HepG2 (cell line): Measurements from ENCODE around the gene TNS1.

Experiments used
- ARID2 ChIP-seq: sonication (generic); formaldehyde crosslinking; IDR thresholded peaks from 2 replicates; pipeline ENCODE4 v1.8.1; 2022; ENCODE audit warnings: mild to moderate bottlenecking, missing genetic modification reagents, borderline replicate concordance
- CENPX ChIP-seq: sonication (generic); formaldehyde crosslinking; IDR thresholded peaks from 2 replicates; pipeline ENCODE4 v1.9.0; 2021; ENCODE audit warnings: mild to moderate bottlenecking, missing genetic modification reagents, moderate library complexity
- EP300 ChIP-seq, 3 experiments: sonication (generic) in 1 of 3; formaldehyde crosslinking in 1 of 3; IDR thresholded peaks; 2 replicates each; pipeline versions ENCODE4 v1.5.1 to v1.6.1; 2011 to 2020; ENCODE audit warnings: low read depth in 2 of 3, low read length in 2 of 3, borderline replicate concordance in 1 of 3, improper control_type of control experiment in 1 of 3, mild to moderate bottlenecking in 1 of 3, missing genetic modification reagents in 1 of 3, moderate library complexity in 1 of 3
- ESRRA ChIP-seq: sonication (generic); formaldehyde crosslinking; IDR thresholded peaks from 2 replicates; pipeline ENCODE4 v1.5.1; 2020; ENCODE audit warnings: mild to moderate bottlenecking, low read depth, missing genetic modification reagents
- EZH2 ChIP-seq: conservative IDR thresholded peaks from 2 replicates; pipeline ENCODE4 v1.6.1; 2012; ENCODE audit warnings: mild to moderate bottlenecking, low read depth, low read length, moderate library complexity
- FOXK1 ChIP-seq: sonication (generic); formaldehyde crosslinking; IDR thresholded peaks from 2 replicates; pipeline ENCODE4 v1.4.0; 2020; ENCODE audit warnings: low read depth, missing genetic modification reagents, borderline replicate concordance
- TBL1XR1 ChIP-seq: fragments of 150-350 bp; IDR thresholded peaks from 2 replicates; pipeline ENCODE4 v1.6.1; 2014; ENCODE audit warnings: borderline replicate concordance, low read length; ENCODE audit not compliant: partially characterized antibody
- TBP ChIP-seq: sonication (generic); formaldehyde crosslinking; IDR thresholded peaks from 2 replicates; pipeline ENCODE4 v1.5.0; 2020; ENCODE audit warnings: missing genetic modification reagents
- YEATS2 ChIP-seq: sonication (generic); formaldehyde crosslinking; IDR thresholded peaks from 2 replicates; pipeline ENCODE4 v1.4.0; 2020; ENCODE audit warnings: missing genetic modification reagents, borderline replicate concordance
- YY1 ChIP-seq: IDR thresholded peaks from 2 replicates; pipeline ENCODE4 v1.6.1; 2011; ENCODE audit warnings: low read length, low read depth, moderate library complexity, mild to moderate bottlenecking; ENCODE audit not compliant: insufficient read depth, insufficient replicate concordance
- TF ChIP-seq, protein P1 (sequence below): sonication (generic); formaldehyde crosslinking; IDR thresholded peaks from 2 replicates; pipeline ENCODE4 v1.4.0; 2020; ENCODE audit warnings: mild to moderate bottlenecking, missing genetic modification reagents, borderline replicate concordance
- TF ChIP-seq, protein P2 (sequence below), 2 experiments: IDR thresholded peaks; 2 replicates each; pipeline ENCODE4 v1.6.1; 2011 to 2012; ENCODE audit warnings: low read length in 2 of 2, borderline replicate concordance in 1 of 2, low read depth in 1 of 2, mild to moderate bottlenecking in 1 of 2, moderate library complexity in 1 of 2
- TF ChIP-seq, protein P3 (sequence below): sonication (generic); formaldehyde crosslinking; IDR thresholded peaks from 2 replicates; pipeline ENCODE4 v1.4.0; 2020; ENCODE audit warnings: missing genetic modification reagents

DNA sequence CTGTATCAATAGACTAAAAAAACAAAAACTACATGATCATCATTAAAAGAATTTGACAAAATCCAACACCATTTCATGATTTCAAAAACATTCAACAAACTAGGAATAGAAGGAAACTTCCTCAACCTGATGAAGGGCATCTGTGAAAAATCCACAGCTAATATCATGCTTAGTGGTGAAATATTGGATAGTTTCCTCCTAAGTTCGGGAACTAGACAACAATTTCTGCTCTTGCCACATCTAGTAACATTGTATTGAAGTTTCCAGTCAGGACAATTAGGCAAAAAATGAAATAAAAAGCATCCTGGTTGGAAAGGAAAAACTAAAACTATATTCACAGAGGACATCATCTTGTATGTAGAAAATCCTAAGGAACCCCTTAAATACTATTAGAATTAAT is 34.8 kb downstream of the TNS1 start:
- TF ChIP-seq EP300 (IDR thresholded peaks at IDR 0.05; ENCODE audit: low read depth in 2 of 2, low read length in 2 of 2) (no peak), EP300 (CRISPR knock-in tag; IDR thresholded peaks at IDR 0.05; ENCODE audit: borderline replicate concordance) (no peak), YY1 (no peak), TBL1XR1 (no peak), TBP (CRISPR knock-in tag) (no peak), ARID2 (CRISPR knock-in tag) (no peak), YEATS2 (no peak), FOXK1 (CRISPR knock-in tag) (no peak), ESRRA (CRISPR knock-in tag) (no peak), EZH2 (no peak), CENPX (no peak)
- TF ChIP-seq, protein P1, sequence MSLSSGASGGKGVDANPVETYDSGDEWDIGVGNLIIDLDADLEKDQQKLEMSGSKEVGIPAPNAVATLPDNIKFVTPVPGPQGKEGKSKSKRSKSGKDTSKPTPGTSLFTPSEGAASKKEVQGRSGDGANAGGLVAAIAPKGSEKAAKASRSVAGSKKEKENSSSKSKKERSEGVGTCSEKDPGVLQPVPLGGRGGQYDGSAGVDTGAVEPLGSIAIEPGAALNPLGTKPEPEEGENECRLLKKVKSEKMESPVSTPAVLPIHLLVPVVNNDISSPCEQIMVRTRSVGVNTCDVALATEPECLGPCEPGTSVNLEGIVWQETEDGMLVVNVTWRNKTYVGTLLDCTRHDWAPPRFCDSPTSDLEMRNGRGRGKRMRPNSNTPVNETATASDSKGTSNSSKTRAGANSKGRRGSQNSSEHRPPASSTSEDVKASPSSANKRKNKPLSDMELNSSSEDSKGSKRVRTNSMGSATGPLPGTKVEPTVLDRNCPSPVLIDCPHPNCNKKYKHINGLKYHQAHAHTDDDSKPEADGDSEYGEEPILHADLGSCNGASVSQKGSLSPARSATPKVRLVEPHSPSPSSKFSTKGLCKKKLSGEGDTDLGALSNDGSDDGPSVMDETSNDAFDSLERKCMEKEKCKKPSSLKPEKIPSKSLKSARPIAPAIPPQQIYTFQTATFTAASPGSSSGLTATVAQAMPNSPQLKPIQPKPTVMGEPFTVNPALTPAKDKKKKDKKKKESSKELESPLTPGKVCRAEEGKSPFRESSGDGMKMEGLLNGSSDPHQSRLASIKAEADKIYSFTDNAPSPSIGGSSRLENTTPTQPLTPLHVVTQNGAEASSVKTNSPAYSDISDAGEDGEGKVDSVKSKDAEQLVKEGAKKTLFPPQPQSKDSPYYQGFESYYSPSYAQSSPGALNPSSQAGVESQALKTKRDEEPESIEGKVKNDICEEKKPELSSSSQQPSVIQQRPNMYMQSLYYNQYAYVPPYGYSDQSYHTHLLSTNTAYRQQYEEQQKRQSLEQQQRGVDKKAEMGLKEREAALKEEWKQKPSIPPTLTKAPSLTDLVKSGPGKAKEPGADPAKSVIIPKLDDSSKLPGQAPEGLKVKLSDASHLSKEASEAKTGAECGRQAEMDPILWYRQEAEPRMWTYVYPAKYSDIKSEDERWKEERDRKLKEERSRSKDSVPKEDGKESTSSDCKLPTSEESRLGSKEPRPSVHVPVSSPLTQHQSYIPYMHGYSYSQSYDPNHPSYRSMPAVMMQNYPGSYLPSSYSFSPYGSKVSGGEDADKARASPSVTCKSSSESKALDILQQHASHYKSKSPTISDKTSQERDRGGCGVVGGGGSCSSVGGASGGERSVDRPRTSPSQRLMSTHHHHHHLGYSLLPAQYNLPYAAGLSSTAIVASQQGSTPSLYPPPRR (CRISPR knock-in tag): no peak
- TF ChIP-seq, protein P2, sequence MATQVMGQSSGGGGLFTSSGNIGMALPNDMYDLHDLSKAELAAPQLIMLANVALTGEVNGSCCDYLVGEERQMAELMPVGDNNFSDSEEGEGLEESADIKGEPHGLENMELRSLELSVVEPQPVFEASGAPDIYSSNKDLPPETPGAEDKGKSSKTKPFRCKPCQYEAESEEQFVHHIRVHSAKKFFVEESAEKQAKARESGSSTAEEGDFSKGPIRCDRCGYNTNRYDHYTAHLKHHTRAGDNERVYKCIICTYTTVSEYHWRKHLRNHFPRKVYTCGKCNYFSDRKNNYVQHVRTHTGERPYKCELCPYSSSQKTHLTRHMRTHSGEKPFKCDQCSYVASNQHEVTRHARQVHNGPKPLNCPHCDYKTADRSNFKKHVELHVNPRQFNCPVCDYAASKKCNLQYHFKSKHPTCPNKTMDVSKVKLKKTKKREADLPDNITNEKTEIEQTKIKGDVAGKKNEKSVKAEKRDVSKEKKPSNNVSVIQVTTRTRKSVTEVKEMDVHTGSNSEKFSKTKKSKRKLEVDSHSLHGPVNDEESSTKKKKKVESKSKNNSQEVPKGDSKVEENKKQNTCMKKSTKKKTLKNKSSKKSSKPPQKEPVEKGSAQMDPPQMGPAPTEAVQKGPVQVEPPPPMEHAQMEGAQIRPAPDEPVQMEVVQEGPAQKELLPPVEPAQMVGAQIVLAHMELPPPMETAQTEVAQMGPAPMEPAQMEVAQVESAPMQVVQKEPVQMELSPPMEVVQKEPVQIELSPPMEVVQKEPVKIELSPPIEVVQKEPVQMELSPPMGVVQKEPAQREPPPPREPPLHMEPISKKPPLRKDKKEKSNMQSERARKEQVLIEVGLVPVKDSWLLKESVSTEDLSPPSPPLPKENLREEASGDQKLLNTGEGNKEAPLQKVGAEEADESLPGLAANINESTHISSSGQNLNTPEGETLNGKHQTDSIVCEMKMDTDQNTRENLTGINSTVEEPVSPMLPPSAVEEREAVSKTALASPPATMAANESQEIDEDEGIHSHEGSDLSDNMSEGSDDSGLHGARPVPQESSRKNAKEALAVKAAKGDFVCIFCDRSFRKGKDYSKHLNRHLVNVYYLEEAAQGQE (IDR thresholded peaks at IDR 0.05; ENCODE audit: borderline replicate concordance in 1 of 2, low read depth in 1 of 2, low read length in 2 of 2): no peak
- TF ChIP-seq, protein P3, sequence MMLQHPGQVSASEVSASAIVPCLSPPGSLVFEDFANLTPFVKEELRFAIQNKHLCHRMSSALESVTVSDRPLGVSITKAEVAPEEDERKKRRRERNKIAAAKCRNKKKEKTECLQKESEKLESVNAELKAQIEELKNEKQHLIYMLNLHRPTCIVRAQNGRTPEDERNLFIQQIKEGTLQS: no peak
